Measurements from ENCODE around the gene MPV17. TPM values are rescaled to one million over a fixed set of nuclear protein-coding genes. Genes with fewer than 3 reads are reported as not detected.
"Not testable (repeated sequence)": the region's sequence is repeated elsewhere in the genome, so short reads cannot be mapped to it uniquely, and the experiment has no call there.

MPV17 gene
- total RNA-seq, 1 donor from 2014 or later = 71.3 TPM

GRCh38 chr2:27275211-27276150 lies 47.4 kb downstream of the MPV17 start, which contains the start of gene DNAJC5G:
Gene DNAJC5G, plus strand, starts transcription at chr2:27275433. Its CDS starts 1,296 bp downstream, at chr2:27276729.
- no peak within 1 kb of the TSS for H3K4me3 ChIP-seq (ENCODE audit: low read depth, low read length)
- TF ChIP-seq, protein P1, sequence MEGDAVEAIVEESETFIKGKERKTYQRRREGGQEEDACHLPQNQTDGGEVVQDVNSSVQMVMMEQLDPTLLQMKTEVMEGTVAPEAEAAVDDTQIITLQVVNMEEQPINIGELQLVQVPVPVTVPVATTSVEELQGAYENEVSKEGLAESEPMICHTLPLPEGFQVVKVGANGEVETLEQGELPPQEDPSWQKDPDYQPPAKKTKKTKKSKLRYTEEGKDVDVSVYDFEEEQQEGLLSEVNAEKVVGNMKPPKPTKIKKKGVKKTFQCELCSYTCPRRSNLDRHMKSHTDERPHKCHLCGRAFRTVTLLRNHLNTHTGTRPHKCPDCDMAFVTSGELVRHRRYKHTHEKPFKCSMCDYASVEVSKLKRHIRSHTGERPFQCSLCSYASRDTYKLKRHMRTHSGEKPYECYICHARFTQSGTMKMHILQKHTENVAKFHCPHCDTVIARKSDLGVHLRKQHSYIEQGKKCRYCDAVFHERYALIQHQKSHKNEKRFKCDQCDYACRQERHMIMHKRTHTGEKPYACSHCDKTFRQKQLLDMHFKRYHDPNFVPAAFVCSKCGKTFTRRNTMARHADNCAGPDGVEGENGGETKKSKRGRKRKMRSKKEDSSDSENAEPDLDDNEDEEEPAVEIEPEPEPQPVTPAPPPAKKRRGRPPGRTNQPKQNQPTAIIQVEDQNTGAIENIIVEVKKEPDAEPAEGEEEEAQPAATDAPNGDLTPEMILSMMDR (conservative IDR thresholded peaks at IDR 0.05; ENCODE audit: low read depth, low read length) = no peak
- no peak for DNase-seq (ENCODE audit: low read depth)

- not testable (repeated sequence) for DNase-seq (ENCODE audit: low read depth); H3K4me3 ChIP-seq (ENCODE audit: low read depth, low read length)
Measured at GRCh38 chr2:27272537-27273522, 50.1 kb downstream of the MPV17 start.

- no peak overlapping the region for H3K4me3 ChIP-seq (ENCODE audit: low read depth, low read length)
- DNase-seq (ENCODE audit: low read depth) = no peak
- TF ChIP-seq, protein P1 (conservative IDR thresholded peaks at IDR 0.05; ENCODE audit: low read depth, low read length) = no peak
Measured at GRCh38 chr2:27271631-27272340, 51.1 kb downstream of the MPV17 start.

GRCh38 chr2:27270670-27271069 lies 52.2 kb downstream of the MPV17 start:
- no peak for DNase-seq (ENCODE audit: low read depth)
- H3K4me3 ChIP-seq (ENCODE audit: low read depth, low read length) = no peak overlapping the region
- TF ChIP-seq, protein P1 (conservative IDR thresholded peaks at IDR 0.05; ENCODE audit: low read depth, low read length) = no peak

DNA sequence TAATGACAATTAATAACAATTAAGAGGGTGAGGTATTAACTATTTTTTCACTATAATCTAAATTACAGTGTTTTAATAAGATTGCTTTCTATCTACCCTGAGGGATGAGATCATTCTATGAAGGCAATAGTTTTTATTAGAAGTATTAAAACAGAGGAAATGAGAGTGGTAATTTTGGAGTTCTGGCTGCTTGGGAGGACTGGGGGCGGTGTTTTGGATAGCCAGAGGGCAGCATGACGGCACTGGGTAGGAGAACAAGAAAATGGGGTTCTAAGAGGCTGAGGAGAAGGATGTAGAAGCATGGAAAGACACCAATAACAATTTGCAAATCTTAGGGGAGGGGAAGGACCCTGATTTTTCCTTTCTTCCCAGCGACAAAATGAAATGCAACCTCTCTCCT lies 52.8 kb downstream of the MPV17 start:
- no peak for DNase-seq (ENCODE audit: low read depth)
- H3K4me3 ChIP-seq (ENCODE audit: low read depth, low read length) = no peak overlapping the region
- TF ChIP-seq, protein P1 (conservative IDR thresholded peaks at IDR 0.05; ENCODE audit: low read depth, low read length) = no peak

GRCh38 chr2:27268296-27268695 lies 54.6 kb downstream of the MPV17 start:
- not testable (repeated sequence) for DNase-seq (ENCODE audit: low read depth)

DNA sequence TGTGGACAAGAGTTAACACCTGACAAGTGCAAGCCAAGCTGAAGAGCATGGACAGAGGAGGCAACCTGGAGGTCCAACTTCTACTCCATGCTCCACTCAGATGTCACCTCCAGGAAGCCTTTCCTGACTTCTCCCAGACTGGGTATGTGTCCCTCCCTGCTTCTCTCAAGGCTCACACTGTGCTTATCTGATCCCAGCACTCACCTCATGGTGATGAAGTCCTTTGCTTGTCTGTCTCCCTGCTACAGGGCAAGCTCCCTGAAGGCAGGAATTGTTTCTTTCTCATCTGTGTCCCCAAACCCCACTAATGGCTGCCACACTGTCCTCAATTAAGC lies 57.4 kb downstream of the MPV17 start:
- TF ChIP-seq, protein P1 (conservative IDR thresholded peaks at IDR 0.05; ENCODE audit: low read depth, low read length) = no peak
- H3K4me3 ChIP-seq (ENCODE audit: low read depth, low read length) = no peak overlapping the region
- DNase-seq (ENCODE audit: low read depth) = no peak

More at GRCh38 chr2:27268296-27268695, 54.6 kb downstream of the MPV17 start:
- H3K4me3 ChIP-seq (ENCODE audit: low read depth, low read length) = not testable (repeated sequence)

All from epithelial cell of proximal tubule (primary cell).